ENCODE measurements around the gene CEP97.

Gene CEP97

GRCh38 chr3:101803173-101803782 is 78.9 kb downstream of the CEP97 start:
- H3K36me3 Mint-ChIP-seq (ENCODE audit: low read depth): peaks cover 61% of the 10 kb centered on the region
- H3K4me3 Mint-ChIP-seq: no peak overlapping the region
- no peak overlapping the region for H3K27ac Mint-ChIP-seq
- H3K4me1 Mint-ChIP-seq (ENCODE audit: low read depth): no peaks in the 10 kb centered on the region
- no peaks in the 10 kb centered on the region for H3K27me3 Mint-ChIP-seq
- no peaks in the 10 kb centered on the region for H3K9me3 Mint-ChIP-seq
- intact Hi-C loops (cut with micrococcal nuclease): loop anchor here (5.0 kb wide), 1 partner anchor 106 kb away; no protein-coding TSS in a partner anchor

GRCh38 chr3:101803939-101804338 is 79.5 kb downstream of the CEP97 start:
- peaks cover 61% of the 10 kb centered on the region for H3K36me3 Mint-ChIP-seq (ENCODE audit: low read depth)
- H3K4me1 Mint-ChIP-seq (ENCODE audit: low read depth): peaks cover 2% of the 10 kb centered on the region
- H3K27ac Mint-ChIP-seq: no peak overlapping the region
- H3K4me3 Mint-ChIP-seq: no peak overlapping the region
- no peaks in the 10 kb centered on the region for H3K27me3 Mint-ChIP-seq
- no peaks in the 10 kb centered on the region for H3K9me3 Mint-ChIP-seq
- intact Hi-C loops (cut with micrococcal nuclease): loop anchor here (5.0 kb wide), 1 partner anchor 107 kb away; no protein-coding TSS in a partner anchor

- Mint-ChIP-seq H3K36me3 (ENCODE audit: low read depth) (peaks cover 41% of the 10 kb centered on the region), H3K4me3 (no peak overlapping the region), H3K27ac (no peak overlapping the region), H3K27me3 (no peaks in the 10 kb centered on the region), H3K9me3 (no peaks in the 10 kb centered on the region), H3K4me1 (ENCODE audit: low read depth) (peaks cover 10% of the 10 kb centered on the region)
- intact Hi-C loops (cut with micrococcal nuclease): loop anchor here (5.0 kb wide), 1 partner anchor 736 kb away; no protein-coding TSS in a partner anchor
Measured at GRCh38 chr3:101806491-101806890, 82.1 kb downstream of the CEP97 start.

GRCh38 chr3:101807888-101808287 is 83.5 kb downstream of the CEP97 start:
- Mint-ChIP-seq H3K36me3 (ENCODE audit: low read depth) (peaks cover 33% of the 10 kb centered on the region), H3K4me1 (ENCODE audit: low read depth) (peaks cover 10% of the 10 kb centered on the region), H3K27me3 (no peaks in the 10 kb centered on the region), H3K4me3 (no peak overlapping the region), H3K9me3 (no peaks in the 10 kb centered on the region), H3K27ac (no peak overlapping the region)
- intact Hi-C loops (cut with micrococcal nuclease): loop anchor here (2.0 to 5.0 kb wide), 2 partner anchors 417 to 734 kb away; no protein-coding TSS in a partner anchor

GRCh38 chr3:101809178-101810021 is 85.0 kb downstream of the CEP97 start:
- no peak overlapping the region for H3K4me3 Mint-ChIP-seq
- H3K36me3 Mint-ChIP-seq (ENCODE audit: low read depth): peaks cover 23% of the 10 kb centered on the region
- no peak overlapping the region for H3K27ac Mint-ChIP-seq
- no peaks in the 10 kb centered on the region for H3K9me3 Mint-ChIP-seq
- intact Hi-C loops (cut with micrococcal nuclease): loop anchor here (2.0 to 5.0 kb wide), 2 partner anchors 415 to 733 kb away; no protein-coding TSS in a partner anchor
- peaks cover 10% of the 10 kb centered on the region for H3K4me1 Mint-ChIP-seq (ENCODE audit: low read depth)
- no peaks in the 10 kb centered on the region for H3K27me3 Mint-ChIP-seq

- peaks cover 10% of the 10 kb centered on the region for H3K4me1 Mint-ChIP-seq (ENCODE audit: low read depth)
- H3K27me3 Mint-ChIP-seq: no peaks in the 10 kb centered on the region
- H3K9me3 Mint-ChIP-seq: no peaks in the 10 kb centered on the region
- intact Hi-C loops (cut with micrococcal nuclease): no loop called here
- H3K27ac Mint-ChIP-seq: no peak overlapping the region
- peaks cover 17% of the 10 kb centered on the region for H3K36me3 Mint-ChIP-seq (ENCODE audit: low read depth)
- no peak overlapping the region for H3K4me3 Mint-ChIP-seq
Measured at GRCh38 chr3:101810022-101810418, 85.6 kb downstream of the CEP97 start.

GRCh38 chr3:101811875-101812274 is 87.5 kb downstream of the CEP97 start:
- intact Hi-C loops (cut with micrococcal nuclease): no loop called here
- H3K4me3 Mint-ChIP-seq: no peak overlapping the region

GRCh38 chr3:101812895-101813294 is 88.5 kb downstream of the CEP97 start:
- intact Hi-C loops (cut with micrococcal nuclease): no loop called here
- no peaks in the 10 kb centered on the region for H3K9me3 Mint-ChIP-seq
- H3K27ac Mint-ChIP-seq: no peak overlapping the region
- H3K27me3 Mint-ChIP-seq: no peaks in the 10 kb centered on the region
- H3K36me3 Mint-ChIP-seq (ENCODE audit: low read depth): peaks cover 8% of the 10 kb centered on the region
- peaks cover 24% of the 10 kb centered on the region for H3K4me1 Mint-ChIP-seq (ENCODE audit: low read depth)
- no peak overlapping the region for H3K4me3 Mint-ChIP-seq

More at GRCh38 chr3:101811875-101812274, 87.5 kb downstream of the CEP97 start:
- Mint-ChIP-seq H3K9me3 (no peaks in the 10 kb centered on the region), H3K27ac (no peak overlapping the region), H3K36me3 (ENCODE audit: low read depth) (peaks cover 6% of the 10 kb centered on the region), H3K27me3 (no peaks in the 10 kb centered on the region), H3K4me1 (ENCODE audit: low read depth) (peaks cover 24% of the 10 kb centered on the region)

- Mint-ChIP-seq H3K4me3 (no peak overlapping the region), H3K4me1 (ENCODE audit: low read depth) (peaks cover 27% of the 10 kb centered on the region), H3K36me3 (ENCODE audit: low read depth) (peaks cover 8% of the 10 kb centered on the region), H3K9me3 (no peaks in the 10 kb centered on the region), H3K27ac (no peak overlapping the region), H3K27me3 (no peaks in the 10 kb centered on the region)
- intact Hi-C loops (cut with micrococcal nuclease): no loop called here
Measured at GRCh38 chr3:101813817-101814440, 89.5 kb downstream of the CEP97 start.

GRCh38 chr3:101814835-101815234 is 90.4 kb downstream of the CEP97 start:
- no peak overlapping the region for H3K4me3 Mint-ChIP-seq
- H3K9me3 Mint-ChIP-seq: no peaks in the 10 kb centered on the region
- H3K4me1 Mint-ChIP-seq (ENCODE audit: low read depth): peaks cover 27% of the 10 kb centered on the region
- H3K27ac Mint-ChIP-seq: no peak overlapping the region
- H3K36me3 Mint-ChIP-seq (ENCODE audit: low read depth): peaks cover 13% of the 10 kb centered on the region
- no peaks in the 10 kb centered on the region for H3K27me3 Mint-ChIP-seq
- intact Hi-C loops (cut with micrococcal nuclease): loop anchor here (5.0 kb wide), 2 partner anchors 37 to 207 kb away; no protein-coding TSS in a partner anchor

- Mint-ChIP-seq H3K27ac (no peak overlapping the region), H3K27me3 (no peaks in the 10 kb centered on the region), H3K36me3 (ENCODE audit: low read depth) (peaks cover 24% of the 10 kb centered on the region), H3K4me1 (ENCODE audit: low read depth) (peaks cover 34% of the 10 kb centered on the region), H3K9me3 (no peaks in the 10 kb centered on the region), H3K4me3 (no peak overlapping the region)
- intact Hi-C loops (cut with micrococcal nuclease): loop anchor here (5.0 kb wide), 2 partner anchors 36 to 206 kb away; no protein-coding TSS in a partner anchor
Measured at GRCh38 chr3:101816215-101817149, 92.1 kb downstream of the CEP97 start.

- intact Hi-C loops (cut with micrococcal nuclease): loop anchor here (5.0 kb wide), 2 partner anchors 34 to 204 kb away; no protein-coding TSS in a partner anchor
- no peaks in the 10 kb centered on the region for H3K9me3 Mint-ChIP-seq
- H3K27me3 Mint-ChIP-seq: no peaks in the 10 kb centered on the region
- H3K36me3 Mint-ChIP-seq (ENCODE audit: low read depth): peaks cover 37% of the 10 kb centered on the region
- peaks cover 34% of the 10 kb centered on the region for H3K4me1 Mint-ChIP-seq (ENCODE audit: low read depth)
- H3K27ac Mint-ChIP-seq: no peak overlapping the region
- H3K4me3 Mint-ChIP-seq: no peak overlapping the region
Measured at GRCh38 chr3:101817992-101818391, 93.6 kb downstream of the CEP97 start.

GRCh38 chr3:101819649-101820206 is 95.3 kb downstream of the CEP97 start:
- no peak overlapping the region for H3K27ac Mint-ChIP-seq
- intact Hi-C loops (cut with micrococcal nuclease): loop anchor here (5.0 kb wide), 2 partner anchors 33 to 203 kb away; no protein-coding TSS in a partner anchor
- no peaks in the 10 kb centered on the region for H3K27me3 Mint-ChIP-seq
- H3K9me3 Mint-ChIP-seq: no peaks in the 10 kb centered on the region
- peaks cover 42% of the 10 kb centered on the region for H3K36me3 Mint-ChIP-seq (ENCODE audit: low read depth)
- no peak overlapping the region for H3K4me3 Mint-ChIP-seq
- H3K4me1 Mint-ChIP-seq (ENCODE audit: low read depth): peaks cover 34% of the 10 kb centered on the region
